Liver (tissue), 9 donors: ENCODE data around the gene NSFL1C. TPM values are rescaled to one million over a fixed set of nuclear protein-coding genes. Genes with fewer than 3 reads are reported as not detected.

Experiments
- DNase-seq: peaks from one replicate; pipeline ENCODE4 v3.0.0-alpha.2; 2017; ENCODE audit warnings: low spot score
- H3K27ac ChIP-seq, 2 donors: one replicate each; pipeline ENCODE4 v1.7.0; 2013; ENCODE audit warnings: inconsistent platforms in 2 of 2, low read length in 2 of 2, control low read depth in 1 of 2, low read depth in 1 of 2, mild to moderate bottlenecking in 1 of 2
- H3K27me3 ChIP-seq, 4 donors: one replicate each; pipeline versions ENCODE4 v1.6.1 to v1.7.0; 2013; ENCODE audit warnings: low read length in 3 of 4, inconsistent platforms in 1 of 4, mild to moderate bottlenecking in 1 of 4, moderate library complexity in 1 of 4; ENCODE audit not compliant: control insufficient read depth in 4 of 4, insufficient read depth in 4 of 4
- H3K36me3 ChIP-seq, 4 donors: one replicate each; pipeline versions ENCODE4 v1.6.1 to v1.7.0; 2013; ENCODE audit warnings: low read length in 3 of 4, mild to moderate bottlenecking in 3 of 4, low read depth in 1 of 4, moderate library complexity in 1 of 4; ENCODE audit not compliant: control insufficient read depth in 4 of 4, insufficient read depth in 3 of 4
- H3K4me1 ChIP-seq, 4 donors: one replicate each; pipeline versions ENCODE4 v1.6.1 to v1.7.0; 2013; ENCODE audit warnings: low read length in 3 of 4, mild to moderate bottlenecking in 3 of 4, moderate library complexity in 1 of 4; ENCODE audit not compliant: control insufficient read depth in 4 of 4, insufficient read depth in 4 of 4
- H3K4me3 ChIP-seq, 3 donors: one replicate each; pipeline versions ENCODE4 v1.6.1 to v1.7.0; 2013; ENCODE audit warnings: low read length in 3 of 3, control low read depth in 1 of 3, low read depth in 1 of 3, mild to moderate bottlenecking in 1 of 3
- H3K9ac ChIP-seq, 2 donors: one replicate each; pipeline ENCODE4 v1.7.0; 2013; ENCODE audit warnings: low read length in 2 of 2, mild to moderate bottlenecking in 2 of 2, moderate library complexity in 2 of 2, control low read depth in 1 of 2, low read depth in 1 of 2
- H3K9me3 ChIP-seq, 4 donors: one replicate each; pipeline versions ENCODE4 v1.6.1 to v1.7.0; 2013; ENCODE audit warnings: low read length in 3 of 4; ENCODE audit not compliant: control insufficient read depth in 4 of 4
- EGR1 ChIP-seq, 2 donors: IDR thresholded peaks; 2 replicates each; pipeline ENCODE4 v1.6.1; 2016 to 2018; ENCODE audit warnings: antibody characterized with exemption in 2 of 2, low read depth in 2 of 2
- FOXA1 ChIP-seq: IDR thresholded peaks from 2 replicates; pipeline ENCODE4 v1.6.1; 2016; ENCODE audit warnings: antibody characterized with exemption
- FOXA2 ChIP-seq: IDR thresholded peaks from 2 replicates; pipeline ENCODE4 v1.6.1; 2016; ENCODE audit warnings: antibody characterized with exemption
- GABPA ChIP-seq, 2 donors: IDR thresholded peaks in 1 of 2; conservative IDR thresholded peaks in 1 of 2; 2 replicates each; pipeline ENCODE4 v1.6.1; 2016; ENCODE audit warnings: antibody characterized with exemption in 2 of 2, mild to moderate bottlenecking in 1 of 2, moderate library complexity in 1 of 2
- HNF4G ChIP-seq: IDR thresholded peaks from 2 replicates; pipeline ENCODE4 v1.6.1; 2016; ENCODE audit warnings: antibody characterized with exemption
- JUND ChIP-seq, 2 donors: IDR thresholded peaks; 2 replicates each; pipeline ENCODE4 v1.6.1; 2016; ENCODE audit warnings: antibody characterized with exemption in 2 of 2
- RAD21 ChIP-seq, 2 donors: IDR thresholded peaks; 2 replicates each; pipeline ENCODE4 v1.6.1; 2016; ENCODE audit warnings: antibody characterized with exemption in 2 of 2, mild to moderate bottlenecking in 2 of 2
- RXRA ChIP-seq, 2 donors: IDR thresholded peaks; 2 replicates each; pipeline ENCODE4 v1.6.1; 2017 to 2018; ENCODE audit warnings: antibody characterized with exemption in 2 of 2, mild to moderate bottlenecking in 1 of 2
- SP1 ChIP-seq: IDR thresholded peaks from 2 replicates; pipeline ENCODE4 v1.6.1; 2018; ENCODE audit warnings: antibody characterized with exemption, mild to moderate bottlenecking
- YY1 ChIP-seq: IDR thresholded peaks from 2 replicates; pipeline ENCODE4 v1.6.1; 2016; ENCODE audit warnings: antibody characterized with exemption, mild to moderate bottlenecking
- WGBS: extraction: QIAGEN DNeasy Blood & Tissue Kit; methylation state at CpG from one replicate; pipeline ENCODE4 v1.1.7; 2013; 5-methylcytosine and 5-hydroxymethylcytosine counted together
- polyA plus RNA-seq, 2 donors: library from polyadenylated mRNA; stranded (reverse) in 1 of 2; unstranded in 1 of 2; fragments of 200-250 nt in 1 of 2; fragments of >200 nt in 1 of 2; fragmentation: Nextera tagmentation in 1 of 2; extraction: Ambion mirVana in 1 of 2; gene quantifications; one replicate each; pipeline versions ENCODE4 v1.2.1 to v1.2.3, GENCODE V29; 2013 to 2015
- total RNA-seq, 2 donors: library from RNA; depleted of rRNA; stranded (reverse); fragments of >200 nt; gene quantifications; one replicate each; pipeline ENCODE4 v1.2.3, GENCODE V29; 2014
- TF ChIP-seq, protein P1 (sequence below): fragments of 150-350 bp; IDR thresholded peaks from 2 replicates; pipeline ENCODE4 v1.5.1; 2017; ENCODE audit warnings: improper control_type of control experiment, low read depth, low read length; ENCODE audit not compliant: missing input control
- TF ChIP-seq, protein P2 (sequence below): IDR thresholded peaks from 2 replicates; pipeline ENCODE4 v1.6.1; 2016; ENCODE audit warnings: antibody characterized with exemption
- TF ChIP-seq, protein P3 (sequence below): IDR thresholded peaks from 2 replicates; pipeline ENCODE4 v1.6.1; 2016; ENCODE audit warnings: antibody characterized with exemption
- TF ChIP-seq, protein P4 (sequence below): IDR thresholded peaks from 2 replicates; pipeline ENCODE4 v1.6.1; 2016; ENCODE audit warnings: antibody characterized with exemption
- TF ChIP-seq, protein P5 (sequence below): IDR thresholded peaks from 2 replicates; pipeline ENCODE4 v1.6.1; 2016; ENCODE audit warnings: antibody characterized with exemption, mild to moderate bottlenecking
- donor health status: healthy.
- donor health status: healthy.
- donor health status: healthy.
- donor health status: healthy.
- donor health status: healthy.

NSFL1C gene
- total and polyA plus RNA-seq, 4 donors = 13.7 to 49.0 (median 34.7) TPM

DNA sequence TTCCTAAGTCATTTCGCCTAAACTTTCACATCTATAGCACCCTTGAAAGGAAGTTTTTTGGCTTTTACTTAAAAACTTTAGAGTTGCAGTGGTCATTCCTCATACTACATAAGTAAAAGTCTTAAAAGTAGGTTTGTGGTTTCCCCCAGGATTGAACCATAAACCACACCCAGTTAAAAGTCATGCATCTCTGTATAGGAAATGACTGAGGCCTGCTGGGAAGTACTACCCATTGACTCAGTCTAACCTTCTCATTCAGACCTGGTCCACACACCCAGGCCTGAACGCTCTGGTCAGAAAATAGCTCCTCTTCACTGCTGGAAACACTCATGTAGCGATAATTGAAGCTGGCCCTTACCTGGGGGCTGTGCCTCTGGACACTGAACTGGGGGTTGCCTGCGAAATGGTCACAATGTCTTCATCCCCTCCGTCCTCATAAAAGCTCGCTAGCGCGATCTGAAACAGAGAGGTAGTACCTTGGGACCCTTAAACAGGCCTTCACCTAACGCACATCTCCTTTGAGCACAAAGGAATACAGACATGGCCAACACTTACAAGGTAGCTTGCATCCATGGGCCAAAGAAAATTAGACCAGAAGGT is 2.6 kb downstream of the NSFL1C start (continued):
- TF ChIP-seq, protein P1, sequence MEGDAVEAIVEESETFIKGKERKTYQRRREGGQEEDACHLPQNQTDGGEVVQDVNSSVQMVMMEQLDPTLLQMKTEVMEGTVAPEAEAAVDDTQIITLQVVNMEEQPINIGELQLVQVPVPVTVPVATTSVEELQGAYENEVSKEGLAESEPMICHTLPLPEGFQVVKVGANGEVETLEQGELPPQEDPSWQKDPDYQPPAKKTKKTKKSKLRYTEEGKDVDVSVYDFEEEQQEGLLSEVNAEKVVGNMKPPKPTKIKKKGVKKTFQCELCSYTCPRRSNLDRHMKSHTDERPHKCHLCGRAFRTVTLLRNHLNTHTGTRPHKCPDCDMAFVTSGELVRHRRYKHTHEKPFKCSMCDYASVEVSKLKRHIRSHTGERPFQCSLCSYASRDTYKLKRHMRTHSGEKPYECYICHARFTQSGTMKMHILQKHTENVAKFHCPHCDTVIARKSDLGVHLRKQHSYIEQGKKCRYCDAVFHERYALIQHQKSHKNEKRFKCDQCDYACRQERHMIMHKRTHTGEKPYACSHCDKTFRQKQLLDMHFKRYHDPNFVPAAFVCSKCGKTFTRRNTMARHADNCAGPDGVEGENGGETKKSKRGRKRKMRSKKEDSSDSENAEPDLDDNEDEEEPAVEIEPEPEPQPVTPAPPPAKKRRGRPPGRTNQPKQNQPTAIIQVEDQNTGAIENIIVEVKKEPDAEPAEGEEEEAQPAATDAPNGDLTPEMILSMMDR = no peak
- TF ChIP-seq FOXA2 = no peak
- no peak for TF ChIP-seq RAD21 (IDR thresholded peaks at IDR 0.05)
- TF ChIP-seq, protein P2, sequence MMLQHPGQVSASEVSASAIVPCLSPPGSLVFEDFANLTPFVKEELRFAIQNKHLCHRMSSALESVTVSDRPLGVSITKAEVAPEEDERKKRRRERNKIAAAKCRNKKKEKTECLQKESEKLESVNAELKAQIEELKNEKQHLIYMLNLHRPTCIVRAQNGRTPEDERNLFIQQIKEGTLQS = no peak
- TF ChIP-seq GABPA (IDR thresholded peaks at IDR 0.05 in 1 of 2, conservative IDR thresholded peaks at IDR 0.05 in 1 of 2) = no peak

DNA sequence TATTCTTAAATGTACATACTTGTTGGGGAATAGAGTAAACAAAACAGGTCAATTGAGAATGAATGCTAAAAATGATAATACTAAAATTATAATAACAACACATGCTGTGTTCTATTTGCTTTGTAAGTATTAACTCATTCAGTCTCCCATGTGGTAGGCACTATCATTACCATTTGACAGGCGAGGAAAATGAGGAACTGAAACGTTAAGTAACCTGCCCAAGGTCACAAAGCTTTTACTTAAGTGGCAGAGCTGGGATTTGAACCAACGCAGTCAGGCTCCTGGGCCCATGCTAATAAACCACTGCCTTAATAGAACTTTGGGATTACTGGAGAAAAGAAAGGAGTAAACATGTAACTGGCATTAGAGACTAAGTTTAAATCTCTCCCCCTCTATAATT is 3.8 kb downstream of the NSFL1C start:
- no peak overlapping the region for H3K4me3 ChIP-seq
- no peaks in the 10 kb centered on the region for H3K9me3 ChIP-seq
- H3K4me1 ChIP-seq = peaks cover 2 to 31% (median 25%) of the 10 kb centered on the region in 4 donors
- no peaks in the 10 kb centered on the region for H3K27me3 ChIP-seq
- no peak overlapping the region for H3K27ac ChIP-seq
- 80% methylated on average over 3 of the region's 3 CpGs for WGBS
- no peak for DNase-seq
- TF ChIP-seq, protein P3, sequence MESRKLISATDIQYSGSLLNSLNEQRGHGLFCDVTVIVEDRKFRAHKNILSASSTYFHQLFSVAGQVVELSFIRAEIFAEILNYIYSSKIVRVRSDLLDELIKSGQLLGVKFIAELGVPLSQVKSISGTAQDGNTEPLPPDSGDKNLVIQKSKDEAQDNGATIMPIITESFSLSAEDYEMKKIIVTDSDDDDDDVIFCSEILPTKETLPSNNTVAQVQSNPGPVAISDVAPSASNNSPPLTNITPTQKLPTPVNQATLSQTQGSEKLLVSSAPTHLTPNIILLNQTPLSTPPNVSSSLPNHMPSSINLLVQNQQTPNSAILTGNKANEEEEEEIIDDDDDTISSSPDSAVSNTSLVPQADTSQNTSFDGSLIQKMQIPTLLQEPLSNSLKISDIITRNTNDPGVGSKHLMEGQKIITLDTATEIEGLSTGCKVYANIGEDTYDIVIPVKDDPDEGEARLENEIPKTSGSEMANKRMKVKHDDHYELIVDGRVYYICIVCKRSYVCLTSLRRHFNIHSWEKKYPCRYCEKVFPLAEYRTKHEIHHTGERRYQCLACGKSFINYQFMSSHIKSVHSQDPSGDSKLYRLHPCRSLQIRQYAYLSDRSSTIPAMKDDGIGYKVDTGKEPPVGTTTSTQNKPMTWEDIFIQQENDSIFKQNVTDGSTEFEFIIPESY = no peak
- TF ChIP-seq EGR1 (IDR thresholded peaks at IDR 0.05; ENCODE audit: low read depth in 2 of 2) = no peak
- TF ChIP-seq SP1 = no peak
- no peak for TF ChIP-seq FOXA2
- no peak for TF ChIP-seq HNF4G
- TF ChIP-seq, protein P2 = no peak
- TF ChIP-seq, protein P4, sequence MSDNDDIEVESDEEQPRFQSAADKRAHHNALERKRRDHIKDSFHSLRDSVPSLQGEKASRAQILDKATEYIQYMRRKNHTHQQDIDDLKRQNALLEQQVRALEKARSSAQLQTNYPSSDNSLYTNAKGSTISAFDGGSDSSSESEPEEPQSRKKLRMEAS = no peak
- no peak for TF ChIP-seq RAD21 (IDR thresholded peaks at IDR 0.05)
- no peak for TF ChIP-seq FOXA1
- TF ChIP-seq, protein P1 = no peak
- no peak for TF ChIP-seq JUND (IDR thresholded peaks at IDR 0.05)
- peaks cover 5 to 32% (median 29%) of the 10 kb centered on the region in 4 donors for H3K36me3 ChIP-seq
- H3K9ac ChIP-seq = no peak overlapping the region

DNA sequence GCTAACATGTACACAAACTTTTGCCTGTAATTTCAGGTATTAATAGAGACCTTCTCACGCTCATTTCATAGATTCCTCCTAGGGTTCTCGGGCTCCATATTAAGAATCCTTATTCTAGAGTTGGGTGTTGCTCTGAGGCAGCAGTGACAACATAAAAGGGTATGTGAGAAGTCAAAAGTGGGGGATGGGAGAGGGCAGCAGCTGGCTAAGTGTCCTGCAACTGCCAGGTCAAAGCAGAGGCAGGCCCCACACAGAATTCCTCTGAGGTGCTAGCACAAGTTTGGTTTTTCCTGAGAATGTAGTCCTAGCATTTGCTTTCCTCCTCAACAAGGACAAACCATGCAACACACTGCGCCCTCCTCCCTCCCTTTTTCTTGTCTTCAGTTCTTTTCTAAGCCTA is 4.6 kb downstream of the NSFL1C start:
- H3K4me1 ChIP-seq = peaks cover 2 to 27% (median 21%) of the 10 kb centered on the region in 4 donors
- no peaks in the 10 kb centered on the region for H3K9me3 ChIP-seq
- WGBS = 98% methylated on average over 3 of the region's 3 CpGs
- H3K4me3 ChIP-seq = no peak overlapping the region
- no peak for DNase-seq
- no peak overlapping the region for H3K27ac ChIP-seq
- no peak overlapping the region for H3K9ac ChIP-seq
- H3K36me3 ChIP-seq = peaks cover 5 to 38% (median 36%) of the 10 kb centered on the region in 4 donors
- H3K27me3 ChIP-seq = no peaks in the 10 kb centered on the region
- TF ChIP-seq, protein P4 = no peak
- TF ChIP-seq RXRA (IDR thresholded peaks at IDR 0.05) (no peak), HNF4G (no peak), SP1 (no peak), FOXA2 (no peak), JUND (IDR thresholded peaks at IDR 0.05) (no peak), YY1 (no peak), FOXA1 (no peak)
- TF ChIP-seq, protein P5, sequence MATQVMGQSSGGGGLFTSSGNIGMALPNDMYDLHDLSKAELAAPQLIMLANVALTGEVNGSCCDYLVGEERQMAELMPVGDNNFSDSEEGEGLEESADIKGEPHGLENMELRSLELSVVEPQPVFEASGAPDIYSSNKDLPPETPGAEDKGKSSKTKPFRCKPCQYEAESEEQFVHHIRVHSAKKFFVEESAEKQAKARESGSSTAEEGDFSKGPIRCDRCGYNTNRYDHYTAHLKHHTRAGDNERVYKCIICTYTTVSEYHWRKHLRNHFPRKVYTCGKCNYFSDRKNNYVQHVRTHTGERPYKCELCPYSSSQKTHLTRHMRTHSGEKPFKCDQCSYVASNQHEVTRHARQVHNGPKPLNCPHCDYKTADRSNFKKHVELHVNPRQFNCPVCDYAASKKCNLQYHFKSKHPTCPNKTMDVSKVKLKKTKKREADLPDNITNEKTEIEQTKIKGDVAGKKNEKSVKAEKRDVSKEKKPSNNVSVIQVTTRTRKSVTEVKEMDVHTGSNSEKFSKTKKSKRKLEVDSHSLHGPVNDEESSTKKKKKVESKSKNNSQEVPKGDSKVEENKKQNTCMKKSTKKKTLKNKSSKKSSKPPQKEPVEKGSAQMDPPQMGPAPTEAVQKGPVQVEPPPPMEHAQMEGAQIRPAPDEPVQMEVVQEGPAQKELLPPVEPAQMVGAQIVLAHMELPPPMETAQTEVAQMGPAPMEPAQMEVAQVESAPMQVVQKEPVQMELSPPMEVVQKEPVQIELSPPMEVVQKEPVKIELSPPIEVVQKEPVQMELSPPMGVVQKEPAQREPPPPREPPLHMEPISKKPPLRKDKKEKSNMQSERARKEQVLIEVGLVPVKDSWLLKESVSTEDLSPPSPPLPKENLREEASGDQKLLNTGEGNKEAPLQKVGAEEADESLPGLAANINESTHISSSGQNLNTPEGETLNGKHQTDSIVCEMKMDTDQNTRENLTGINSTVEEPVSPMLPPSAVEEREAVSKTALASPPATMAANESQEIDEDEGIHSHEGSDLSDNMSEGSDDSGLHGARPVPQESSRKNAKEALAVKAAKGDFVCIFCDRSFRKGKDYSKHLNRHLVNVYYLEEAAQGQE = no peak
- TF ChIP-seq, protein P3 = no peak
